ENCODE results near the gene EHF. TPM values are rescaled to one million over a fixed set of nuclear protein-coding genes. Genes with fewer than 3 reads are reported as not detected.

Gene EHF
- total RNA-seq, 1 donor from 2014 or later = 0.17 TPM

DNA sequence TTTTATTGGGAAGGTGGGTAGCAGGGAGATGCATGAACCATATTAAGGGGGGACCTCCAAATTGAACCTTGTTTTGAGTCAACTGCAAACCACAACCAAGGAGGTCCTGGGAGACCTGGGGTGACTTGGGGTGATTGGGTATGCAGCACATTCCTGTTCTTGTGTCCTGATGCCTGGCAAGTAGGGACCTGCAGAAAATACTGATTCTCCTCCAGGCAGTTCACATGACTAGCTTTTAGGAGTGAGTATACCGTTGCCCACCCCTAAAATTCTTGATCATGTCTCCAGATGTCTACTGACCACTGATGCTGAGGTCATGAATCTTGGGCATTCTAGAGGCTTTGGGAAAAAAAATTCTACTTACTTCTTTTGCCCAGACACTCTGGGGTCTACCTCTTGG lies 6.3 kb downstream of the EHF start:
- DNase-seq = no peak

DNA sequence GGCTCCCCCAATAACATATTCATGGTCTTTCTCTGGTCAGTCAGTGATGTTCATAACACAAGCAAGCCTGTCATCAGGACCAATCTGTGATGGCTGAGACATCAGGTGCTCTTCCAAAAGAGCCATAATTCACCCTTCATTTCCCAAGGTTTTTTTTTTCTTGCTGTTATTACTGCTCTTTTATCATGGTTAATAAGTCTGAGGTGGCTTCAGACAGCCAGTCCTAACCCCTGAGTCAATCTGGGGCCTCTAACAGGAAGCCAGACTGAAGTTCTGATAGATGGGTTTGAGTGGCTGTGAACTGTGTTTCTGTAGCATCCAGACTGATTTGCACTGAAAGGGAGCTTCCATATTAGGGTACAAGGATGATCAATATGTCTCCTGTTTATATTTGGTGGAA lies 8.8 kb downstream of the EHF start:
- DNase-seq = no peak

DNA sequence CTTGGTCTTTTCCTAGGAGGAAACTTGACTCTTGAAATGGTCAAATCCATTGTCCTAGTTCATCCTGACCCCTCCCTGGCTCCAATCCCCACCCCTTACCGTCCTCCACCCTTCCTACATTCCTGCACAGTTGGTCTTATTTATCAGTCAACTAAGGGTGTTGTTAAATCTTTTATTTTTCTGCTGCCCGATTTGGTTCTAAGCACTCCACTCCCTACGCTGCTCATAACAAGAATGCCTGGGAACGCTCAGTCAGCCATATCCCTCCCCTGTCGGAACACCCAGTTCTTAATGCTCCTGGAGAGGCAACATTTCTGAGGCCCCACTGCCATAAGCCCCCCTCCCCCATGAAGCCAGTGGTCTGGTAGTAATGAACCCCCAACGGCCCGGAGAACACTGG lies 9.7 kb downstream of the EHF start:
- no peak for DNase-seq

DNA sequence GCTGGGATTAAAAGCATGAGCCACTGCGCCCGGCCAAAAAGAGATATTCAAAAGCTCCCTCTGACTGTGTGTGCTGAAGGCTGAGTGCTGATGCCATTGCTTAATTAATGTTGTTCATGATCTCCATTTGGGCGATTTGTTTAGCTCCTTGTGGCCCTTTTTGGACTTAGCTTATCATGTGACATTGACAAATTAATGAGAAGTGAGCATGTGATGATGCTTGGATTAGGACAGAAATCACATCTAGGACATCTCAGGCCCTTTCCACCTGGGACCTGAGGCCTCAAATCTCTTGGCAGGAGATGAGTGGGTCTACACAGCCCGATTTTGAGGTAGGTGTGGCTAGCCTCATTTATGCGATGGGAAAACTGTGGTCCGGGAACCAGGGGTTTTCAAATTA lies 10.4 kb downstream of the EHF start:
- DNase-seq = no peak

DNA sequence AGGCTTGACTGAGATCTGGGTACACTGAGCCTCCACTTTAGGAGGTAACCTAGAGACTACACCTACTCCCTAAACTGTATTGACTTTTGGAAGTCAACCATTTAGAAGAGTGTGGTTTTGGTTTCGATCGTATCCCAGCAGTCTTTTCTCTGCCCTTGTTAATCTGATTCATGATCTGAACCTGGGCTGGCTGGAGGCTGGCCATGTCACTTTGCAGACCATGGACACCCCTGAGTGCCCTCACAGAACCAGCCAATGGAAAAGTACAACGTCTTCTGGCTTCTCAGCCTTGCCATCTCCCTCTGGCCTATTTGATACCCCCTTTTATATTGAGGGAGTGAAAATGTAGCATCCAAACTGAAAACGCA lies 10.8 kb downstream of the EHF start:
- DNase-seq = no peak

DNA sequence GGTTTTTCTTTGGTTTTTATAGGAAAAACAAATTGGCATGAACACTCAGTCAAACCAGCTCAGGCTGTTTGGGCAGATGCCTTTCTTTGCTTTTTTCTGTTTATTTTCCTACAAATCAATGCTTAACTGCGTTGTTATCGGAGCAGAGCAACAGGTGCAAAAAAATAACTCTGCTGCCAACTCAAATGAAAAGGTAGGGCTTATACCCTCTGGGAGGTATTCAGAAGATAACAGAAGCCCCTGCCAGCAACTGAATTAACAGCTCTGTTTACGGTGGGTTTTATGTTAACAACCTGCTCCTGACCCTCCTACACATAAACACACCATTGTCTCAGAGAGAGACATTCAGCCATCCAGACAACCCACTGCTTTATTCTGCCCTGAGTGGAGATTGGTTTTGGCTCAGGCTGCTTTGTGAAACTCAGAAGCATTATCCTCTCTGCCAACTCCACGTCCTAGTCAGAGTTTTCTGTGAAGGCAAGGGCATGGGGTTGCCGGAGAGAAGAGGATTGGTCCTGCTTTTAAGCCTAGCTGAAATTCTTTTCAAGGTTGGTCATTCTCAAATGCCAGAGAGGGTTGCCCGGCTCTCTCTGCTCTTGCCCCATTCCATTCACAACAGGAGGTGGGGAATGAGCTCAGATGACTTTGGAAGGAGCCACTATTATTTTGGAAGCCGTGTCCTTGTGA lies 11.4 kb downstream of the EHF start:
- DNase-seq = no peak

DNA sequence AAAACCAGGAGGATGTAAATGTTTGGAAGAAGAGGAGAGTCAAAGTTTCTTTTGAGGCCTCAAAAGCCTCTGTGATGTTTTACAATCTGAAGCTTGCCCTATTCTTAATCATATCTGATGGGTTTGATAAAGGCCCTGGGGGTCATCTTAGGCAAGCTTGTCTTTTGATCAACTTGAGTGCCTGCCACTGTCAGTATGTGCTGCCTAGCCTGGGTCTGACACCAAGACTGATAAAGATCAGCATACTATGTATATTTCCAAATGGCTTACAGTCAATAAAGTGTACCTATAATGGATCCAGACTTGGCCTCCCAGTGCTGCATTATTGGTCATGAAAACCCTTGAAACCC lies 12.7 kb downstream of the EHF start:
- DNase-seq = no peak

DNA sequence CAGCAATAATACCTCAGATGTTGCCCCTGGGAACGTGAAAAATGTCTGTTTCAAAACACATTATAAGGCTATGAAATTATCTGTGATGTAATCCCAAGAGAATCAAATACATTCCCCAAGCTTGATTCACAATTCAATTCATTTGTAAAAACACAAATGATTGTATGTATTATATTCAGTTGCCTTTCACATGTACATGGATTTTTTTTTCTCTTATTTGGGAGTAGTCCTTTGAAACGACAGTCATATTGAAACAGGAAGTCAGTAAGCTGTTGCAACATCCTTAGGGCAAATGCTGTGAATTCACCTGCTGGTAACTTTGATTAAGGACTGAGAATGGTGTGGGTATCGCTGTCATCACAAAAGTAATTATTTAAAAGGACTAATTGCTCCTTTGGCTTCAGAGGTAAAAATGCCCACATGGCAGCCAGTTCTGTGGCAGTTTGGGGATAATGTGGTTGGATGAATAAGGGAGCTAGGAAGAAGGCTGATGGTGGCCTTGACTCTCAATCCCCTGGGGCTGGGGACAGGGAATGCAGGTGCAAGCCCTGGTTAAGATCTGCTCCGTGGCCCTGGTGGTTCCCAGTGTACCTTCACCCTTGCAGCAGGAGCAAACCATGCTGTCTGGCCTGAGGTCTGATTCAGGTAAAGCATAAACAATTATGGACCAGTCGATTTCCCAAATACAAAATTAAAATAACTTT lies 13.2 kb downstream of the EHF start:
- DNase-seq = no peak

DNA sequence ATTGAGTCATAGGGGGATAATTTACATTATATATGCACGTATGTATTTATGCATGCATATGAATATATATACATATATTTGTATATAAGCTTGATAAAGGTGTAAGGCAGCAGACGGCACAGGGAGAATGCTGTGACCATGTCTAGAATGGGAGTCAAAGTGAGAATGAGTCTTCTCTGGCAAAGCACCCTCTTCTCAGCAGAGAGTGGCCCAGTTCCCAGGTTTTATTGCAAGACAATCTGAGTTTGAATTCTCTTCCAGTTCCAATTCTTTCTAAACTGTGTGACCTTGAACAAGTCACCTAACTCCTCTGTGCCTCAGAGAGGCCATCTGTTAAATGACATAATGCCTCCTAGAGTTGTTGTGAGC lies 13.8 kb downstream of the EHF start:
- no peak for DNase-seq

DNA sequence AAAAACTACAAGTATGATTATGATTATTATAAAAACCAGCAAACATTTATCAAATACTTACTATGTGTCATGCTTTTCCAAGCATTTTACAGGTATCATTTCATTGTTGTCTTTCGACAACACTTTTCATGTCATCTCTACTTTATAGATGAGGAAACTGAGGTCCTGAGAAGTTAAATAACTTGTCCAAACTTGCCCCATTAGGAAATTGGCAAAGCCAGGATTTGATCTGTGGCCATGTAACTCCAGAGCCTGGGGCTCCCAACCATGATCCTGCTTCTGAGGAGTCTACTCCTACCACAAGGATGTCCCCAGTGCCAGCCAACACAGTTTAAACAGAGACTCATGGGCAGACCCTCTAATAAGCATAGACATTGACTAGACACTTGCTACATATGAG lies 15.2 kb downstream of the EHF start:
- DNase-seq = no peak

DNA sequence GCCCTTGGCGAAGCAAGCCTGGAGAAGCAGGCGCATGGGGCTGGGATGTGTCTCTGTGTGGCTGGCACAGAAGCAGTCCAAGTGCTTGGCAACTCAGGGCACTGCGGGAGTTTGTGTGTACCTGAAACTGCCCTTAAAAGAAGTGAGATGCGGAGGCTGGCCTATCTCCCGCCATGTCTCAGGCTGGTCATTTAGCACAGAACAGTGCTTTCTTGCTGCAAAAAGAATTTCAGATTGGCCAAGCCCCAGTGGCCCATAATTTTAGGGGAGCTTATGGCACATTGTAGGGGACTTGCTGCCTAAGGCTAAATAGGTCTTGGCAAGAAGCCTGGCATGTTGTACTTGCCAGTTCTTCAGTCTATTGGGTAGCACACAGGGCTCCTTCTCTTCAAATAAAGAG lies 16.4 kb downstream of the EHF start:
- no peak for DNase-seq

DNA sequence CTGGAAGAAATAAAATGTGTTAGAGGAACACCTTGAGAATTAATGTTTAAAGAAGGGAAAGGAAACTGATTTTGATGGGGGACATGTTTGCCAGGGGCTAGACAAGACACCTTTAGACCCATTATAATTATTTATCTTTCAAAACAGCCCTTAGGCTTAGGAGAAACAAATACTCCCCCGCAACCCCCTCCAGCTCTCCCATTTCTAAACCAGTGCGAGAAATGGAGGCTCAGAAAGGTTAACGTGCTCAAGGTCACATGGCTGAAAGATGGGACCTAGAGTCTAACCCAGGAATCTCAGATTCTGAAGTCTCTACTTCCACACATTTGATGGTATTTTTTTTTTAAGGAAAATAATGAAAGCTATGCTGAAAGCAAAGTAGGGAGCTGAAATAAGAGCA lies 18.0 kb downstream of the EHF start:
- no peak for DNase-seq

DNA sequence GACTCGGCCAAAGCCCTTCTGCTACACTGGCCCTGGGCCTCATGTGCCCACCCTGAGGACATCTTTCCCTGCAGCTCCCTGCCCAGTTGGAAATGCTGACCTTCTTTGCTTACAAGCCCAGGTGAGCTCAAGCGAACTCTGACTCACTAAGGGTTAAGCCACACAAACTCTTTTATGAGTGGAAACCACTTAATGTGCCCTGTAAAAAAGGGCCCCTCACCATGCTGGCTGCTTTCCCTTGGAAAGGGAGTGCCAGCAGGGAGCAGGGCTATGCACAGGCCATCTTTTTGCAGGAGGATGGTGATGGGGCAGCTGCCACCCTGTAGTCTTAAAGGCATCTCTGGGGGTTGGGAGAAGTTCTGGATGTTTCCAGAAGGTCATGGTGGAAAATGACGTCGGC lies 18.7 kb downstream of the EHF start:
- no peak for DNase-seq

DNA sequence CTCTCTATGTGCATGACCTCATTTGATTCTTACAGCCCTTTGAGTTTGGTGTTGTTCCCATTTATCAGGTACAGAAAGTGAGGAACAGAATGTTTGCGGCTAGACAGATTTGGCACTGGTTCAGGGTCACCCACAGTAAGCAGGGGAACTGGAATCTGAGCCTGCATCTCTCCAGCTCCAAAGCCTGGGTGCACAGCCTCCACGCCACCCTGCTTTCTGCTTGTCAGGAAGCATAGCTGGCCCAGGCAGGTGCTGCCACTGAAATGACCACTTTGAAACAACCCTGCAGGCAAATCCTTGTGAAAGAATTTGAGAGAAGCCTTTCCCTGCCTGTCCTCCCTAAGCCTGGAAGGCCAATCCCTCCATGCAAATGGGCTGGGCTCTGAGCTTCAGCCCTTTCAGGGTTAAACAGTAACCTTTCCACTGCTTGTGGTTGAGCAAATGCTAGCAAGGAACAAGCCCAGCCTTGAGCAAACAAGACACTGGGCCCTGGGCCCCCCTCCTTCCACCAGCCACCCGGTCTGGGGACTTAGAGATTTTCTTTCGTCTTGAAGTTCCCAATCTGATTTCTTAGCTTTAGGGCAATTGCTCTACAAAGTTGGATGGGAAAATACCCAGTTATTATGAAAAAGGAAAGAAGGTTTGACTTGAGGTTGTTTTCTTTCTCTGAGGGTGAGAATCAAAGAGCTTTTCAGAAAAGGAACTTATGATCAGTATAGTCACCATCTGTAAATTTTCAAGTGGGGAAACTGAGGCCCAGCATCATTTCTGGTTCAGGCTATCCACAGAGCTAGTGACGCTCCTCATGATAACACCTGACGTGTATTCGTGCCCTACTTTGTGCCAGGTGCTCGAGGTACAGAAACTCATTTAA lies 19.4 kb downstream of the EHF start:
- DNase-seq = no peak

DNA sequence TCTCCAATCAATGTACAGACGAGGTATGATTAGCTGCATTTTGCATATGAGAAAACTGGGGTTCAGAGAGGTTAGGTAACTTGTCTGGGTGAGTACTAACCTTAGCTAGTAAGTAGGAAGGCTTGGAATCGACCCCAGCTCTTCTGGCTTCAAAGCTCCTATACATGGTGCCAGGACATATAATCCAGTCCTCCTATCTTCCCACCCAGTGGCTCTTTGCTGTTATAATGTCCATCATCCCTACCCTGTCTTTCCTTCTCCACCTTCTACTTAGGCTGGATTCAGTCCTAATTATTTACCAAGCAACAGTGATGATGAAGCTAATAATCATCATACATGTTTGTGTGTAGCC lies 20.0 kb downstream of the EHF start:
- no peak for DNase-seq

DNA sequence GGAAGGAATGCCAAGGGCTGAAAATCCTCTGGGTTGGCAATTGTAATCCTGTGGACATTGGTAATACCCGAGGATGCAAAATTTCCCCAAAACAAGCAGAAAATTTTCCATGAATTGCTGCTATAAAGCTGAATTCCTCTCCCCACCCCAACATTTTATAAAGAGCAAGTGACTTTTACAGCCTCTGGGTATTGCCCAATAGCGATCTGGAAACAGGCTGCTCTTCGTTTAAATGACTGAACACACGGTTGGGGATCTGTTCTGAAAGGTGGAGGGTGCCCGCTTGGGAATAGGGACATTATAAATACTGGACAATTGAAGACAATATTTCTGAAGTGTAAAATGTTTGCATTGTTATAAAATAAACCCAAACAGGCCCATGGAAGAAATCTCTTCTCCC lies 20.6 kb downstream of the EHF start:
- no peak for DNase-seq

DNA sequence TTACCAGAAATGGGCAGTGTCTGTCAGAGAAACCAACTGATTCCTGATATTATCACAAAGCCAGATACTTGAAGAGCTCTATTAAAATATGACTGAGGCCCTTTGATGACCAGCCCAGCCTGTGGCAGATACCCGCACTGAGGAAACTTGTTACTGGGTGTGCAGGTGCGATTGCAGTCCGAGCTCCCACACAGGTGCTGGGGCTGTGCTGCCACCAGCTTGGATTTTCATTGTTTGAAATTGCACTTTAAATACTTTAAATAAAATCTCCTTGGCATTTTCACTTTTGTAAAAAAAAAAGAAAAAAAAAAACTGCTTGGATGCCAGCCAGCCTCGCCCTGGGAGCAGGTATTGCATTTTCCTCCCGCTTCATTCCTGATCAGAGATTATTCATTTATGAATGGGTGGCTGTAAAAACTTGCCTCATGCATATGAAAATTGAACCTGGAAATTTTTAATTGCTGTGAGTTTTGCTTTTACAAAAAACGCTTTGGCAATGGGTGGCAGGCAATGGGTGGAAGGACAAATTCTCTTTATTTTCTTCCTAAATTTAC lies 21.2 kb downstream of the EHF start:
- DNase-seq = no peak

DNA sequence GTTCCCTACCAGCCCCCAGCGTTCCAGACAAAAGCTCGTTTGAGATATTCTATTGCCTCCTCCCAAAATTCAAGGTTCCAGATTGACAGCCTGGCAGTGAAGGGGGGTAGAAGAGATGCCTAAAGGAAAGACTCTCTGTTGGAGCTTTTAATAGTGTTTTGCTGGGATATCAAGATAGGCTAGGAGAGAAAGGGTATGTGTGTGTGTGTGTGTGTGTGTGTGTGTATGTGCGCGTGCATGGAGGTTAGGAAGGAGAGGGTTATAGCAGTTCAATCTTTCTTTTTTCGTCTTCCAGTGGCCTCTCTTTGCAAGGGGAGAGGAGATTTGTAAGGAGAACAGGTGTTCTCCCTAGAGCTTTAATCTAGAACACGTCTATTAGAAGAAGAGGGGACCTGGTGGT lies 22.0 kb downstream of the EHF start:
- no peak for DNase-seq

DNA sequence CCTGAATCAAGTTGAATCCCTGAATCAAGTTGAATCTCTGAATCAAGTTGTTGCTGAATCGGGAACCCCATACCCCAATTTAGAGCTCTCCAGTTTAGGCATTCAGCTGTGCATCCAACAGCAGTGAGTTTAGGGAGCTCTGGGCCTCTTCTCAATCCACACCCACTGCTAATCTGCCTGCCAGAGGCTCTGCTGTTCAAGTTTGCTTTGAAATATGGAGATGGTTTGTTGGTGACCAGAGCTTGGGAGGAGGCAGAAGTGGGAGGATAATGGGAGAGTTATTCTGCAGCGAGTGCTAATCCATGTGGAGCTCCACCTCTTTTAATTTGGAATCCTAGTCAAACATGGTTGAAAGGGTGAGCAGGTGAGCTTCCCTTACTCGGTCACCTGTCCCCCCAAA lies 22.4 kb downstream of the EHF start:
- no peak for DNase-seq

DNA sequence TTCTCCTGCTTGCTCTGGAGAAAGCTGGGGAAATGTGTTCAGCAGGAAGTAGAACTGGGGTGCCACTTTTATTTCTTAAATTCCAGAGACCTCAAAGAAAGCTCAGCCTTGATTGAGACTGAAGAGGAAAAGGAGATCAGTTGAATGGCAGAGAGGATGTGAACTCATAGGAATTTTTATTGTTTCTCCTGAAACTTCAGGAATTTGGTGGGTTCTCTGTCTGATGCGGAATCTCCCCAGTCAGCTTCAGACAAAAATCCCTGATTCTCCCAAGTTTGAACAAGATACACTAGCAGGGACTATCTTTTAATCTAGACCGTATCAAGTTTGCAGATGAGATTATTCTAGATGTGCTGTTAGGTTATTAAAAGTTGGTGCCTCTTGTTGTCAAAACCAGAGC lies 23.0 kb downstream of the EHF start:
- DNase-seq = peak; percentile 3

DNA sequence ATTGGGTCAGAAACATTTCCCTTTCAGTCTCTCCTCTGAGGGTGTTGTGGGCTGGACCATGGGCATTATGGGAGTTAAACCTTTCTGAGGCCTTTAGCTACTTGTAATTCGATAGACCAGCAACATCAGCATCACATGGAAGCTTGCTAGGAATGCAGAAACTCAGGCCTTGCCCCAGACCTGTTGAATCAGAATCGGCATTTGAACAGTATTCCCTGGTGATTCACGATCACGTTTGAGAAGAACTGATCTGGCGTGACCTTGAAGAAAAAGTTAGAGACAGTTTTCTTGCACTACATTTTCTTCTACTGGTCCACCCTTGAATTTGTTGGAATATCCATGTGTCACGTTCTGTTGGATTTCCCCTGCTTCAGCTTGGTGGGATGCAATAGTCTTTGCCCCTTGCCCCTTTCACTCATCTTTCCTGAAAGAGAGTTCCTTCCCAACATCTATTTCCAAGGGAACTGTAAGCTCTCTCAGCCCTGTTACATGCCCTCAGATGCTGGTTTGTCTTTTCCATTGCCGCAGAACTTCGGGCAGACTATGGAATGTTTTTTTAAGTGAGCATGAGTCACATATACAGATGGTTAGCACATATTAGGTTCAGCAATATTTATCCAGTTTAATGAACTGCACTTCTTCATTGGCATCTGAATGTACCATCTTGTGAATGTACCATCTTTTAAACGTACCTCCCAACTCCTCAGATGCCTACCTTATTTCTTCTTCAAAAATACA lies 23.9 kb downstream of the EHF start:
- DNase-seq = peak; percentile 5

DNA sequence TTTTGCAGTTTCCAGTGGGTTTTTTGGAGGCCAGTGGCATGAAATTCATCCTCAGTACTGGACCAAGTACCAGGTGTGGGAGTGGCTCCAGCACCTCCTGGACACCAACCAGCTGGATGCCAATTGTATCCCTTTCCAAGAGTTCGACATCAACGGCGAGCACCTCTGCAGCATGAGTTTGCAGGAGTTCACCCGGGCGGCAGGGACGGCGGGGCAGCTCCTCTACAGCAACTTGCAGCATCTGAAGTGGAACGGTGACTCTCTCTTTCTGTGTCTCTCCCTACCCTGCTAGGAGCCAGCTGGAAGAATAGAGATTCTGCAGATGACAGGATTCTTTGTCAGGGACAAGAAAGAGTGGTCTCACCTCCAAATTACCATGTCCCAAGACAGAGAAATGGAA lies 25.5 kb downstream of the EHF start:
- DNase-seq = no peak

DNA sequence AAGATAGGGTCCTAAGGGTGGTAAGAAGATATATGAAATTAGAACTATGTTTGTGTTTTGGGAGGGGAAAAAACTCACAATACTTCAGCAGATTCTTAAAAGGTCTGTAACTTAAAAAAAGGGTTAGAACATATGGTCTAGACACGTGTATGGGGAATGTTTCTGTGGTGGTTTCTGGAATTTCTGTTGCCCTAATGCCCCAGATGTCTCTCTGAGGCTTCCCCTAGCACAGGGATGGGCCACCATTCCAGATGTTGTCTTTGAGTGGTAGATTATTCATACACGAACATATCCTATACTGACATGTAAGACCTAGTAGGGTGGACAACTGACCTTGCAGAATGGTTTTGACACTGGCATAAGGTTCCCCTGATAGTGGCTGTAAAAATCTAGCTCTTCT lies 26.2 kb downstream of the EHF start:
- DNase-seq = no peak
